A549 (cell line): ENCODE data around the gene SPRTN. TPM values are rescaled to one million over a fixed set of nuclear protein-coding genes. Genes with fewer than 3 reads are reported as not detected.

Experiments used
- ATAC-seq, 2 experiments: fragments of 200-7000 bp in 1 of 2; fragments of >200 bp in 1 of 2; cut with Nextera tagmentation in 1 of 2; cut with Tn5 transposase in 1 of 2; 3 replicates each; pipeline versions ENCODE4 v1.8.0 to v1.9.1; 2018 to 2020; ENCODE audit warnings: mild to moderate bottlenecking in 1 of 2, moderate library complexity in 1 of 2
- CTCF ChIA-PET: fragments of 300-600 bp; sonication (Branson Sonifier 250); formaldehyde crosslinking; extraction: SDS; loops from one replicate; lab custom pipeline; 2021; ENCODE audit warnings: antibody characterized with exemption, inconsistent platforms; lab: Yijun Ruan, JAX
- POLR2A ChIA-PET: fragments of 350-600 bp; formaldehyde crosslinking; extraction: SDS; loops from one replicate; lab custom pipeline; 2021; ENCODE audit warnings: antibody characterized with exemption, inconsistent platforms; lab: Yijun Ruan, JAX
- DNase-seq, 2 experiments: peaks; one replicate each; pipeline versions ENCODE4 v3.0.0 to v3.0.0-alpha.2; 2011 to 2016; ENCODE audit warnings: low read depth in 1 of 2, low spot score in 1 of 2
- FAIRE-seq: peaks from 2 replicates; lab custom pipeline; 2011; peaks lifted over from hg19 to GRCh38; lab: Jason Lieb, UNC
- H3K27ac ChIP-seq, 2 experiments: fragments of >200 bp; sonication (Bioruptor Twin); formaldehyde crosslinking; 3 replicates each; pipeline ENCODE4 v1.5.1; 2016 to 2017
- H3K4me1 ChIP-seq: fragments of >200 bp; sonication (Bioruptor Twin); formaldehyde crosslinking; 3 replicates; pipeline ENCODE4 v1.6.1; 2016
- H3K4me2 ChIP-seq: fragments of >200 bp; sonication (Bioruptor Twin); formaldehyde crosslinking; 3 replicates; pipeline ENCODE4 v1.6.1; 2016
- H3K4me3 ChIP-seq: fragments of >200 bp; sonication (Bioruptor Twin); formaldehyde crosslinking; 3 replicates; pipeline ENCODE4 v1.5.1; 2016
- H3K9me3 ChIP-seq: fragments of >200 bp; sonication (Bioruptor Twin); formaldehyde crosslinking; 3 replicates; pipeline ENCODE4 v1.6.1; 2016
- BHLHE40 ChIP-seq: IDR thresholded peaks from 2 replicates; pipeline ENCODE4 v1.6.1; 2012; ENCODE audit warnings: low read depth, low read length, inconsistent platforms
- CBX2 ChIP-seq: fragments of 200-600 bp; sonication (generic); IDR thresholded peaks from 2 replicates; pipeline ENCODE4 v1.6.1; 2016; ENCODE audit warnings: low read depth, mild to moderate bottlenecking, borderline replicate concordance
- CEBPB ChIP-seq, 2 experiments: fragments of >200 bp in 1 of 2; sonication (Bioruptor Twin) in 1 of 2; formaldehyde crosslinking in 1 of 2; IDR thresholded peaks; 2 replicates each; pipeline ENCODE4 v1.6.1; 2012 to 2016
- CHD2 ChIP-seq: fragments of 150-350 bp; IDR thresholded peaks from 2 replicates; pipeline ENCODE4 v1.6.1; 2014; ENCODE audit warnings: low read length; ENCODE audit not compliant: partially characterized antibody
- CHD4 ChIP-seq: fragments of 200-600 bp; sonication (generic); IDR thresholded peaks from 2 replicates; pipeline ENCODE4 v1.6.1; 2016; ENCODE audit warnings: antibody characterized with exemption, mild to moderate bottlenecking, borderline replicate concordance
- EHF ChIP-seq: fragments of 250-450 bp; sonication (Bioruptor Pico); IDR thresholded peaks from 2 replicates; pipeline ENCODE4 v1.5.0; 2020; ENCODE audit warnings: mild to moderate bottlenecking
- EHMT2 ChIP-seq: fragments of 200-600 bp; sonication (generic); IDR thresholded peaks from 2 replicates; pipeline ENCODE4 v1.6.1; 2016; ENCODE audit warnings: antibody characterized with exemption, low read depth, mild to moderate bottlenecking, moderate library complexity
- FOSB ChIP-seq: fragments of 250-450 bp; sonication (Bioruptor Pico); IDR thresholded peaks from 2 replicates; pipeline ENCODE4 v1.5.0; 2020; ENCODE audit warnings: mild to moderate bottlenecking, moderate library complexity
- FOXS1 ChIP-seq: fragments of 250-450 bp; sonication (Bioruptor Pico); IDR thresholded peaks from 2 replicates; pipeline ENCODE4 v1.5.0; 2020; ENCODE audit warnings: mild to moderate bottlenecking, moderate library complexity
- HDAC2 ChIP-seq: fragments of 200-600 bp; sonication (generic); IDR thresholded peaks from 2 replicates; pipeline ENCODE4 v1.6.1; 2016
- HEYL ChIP-seq: fragments of 250-450 bp; sonication (Bioruptor Pico); IDR thresholded peaks from 2 replicates; pipeline ENCODE4 v1.8.0; 2021; ENCODE audit warnings: mild to moderate bottlenecking, moderate library complexity
- HOXA7 ChIP-seq: fragments of 250-450 bp; sonication (Bioruptor Pico); IDR thresholded peaks from 2 replicates; pipeline ENCODE4 v1.5.0; 2020; ENCODE audit warnings: mild to moderate bottlenecking, moderate library complexity
- HOXB13 ChIP-seq: fragments of 250-450 bp; sonication (Bioruptor Pico); IDR thresholded peaks from 2 replicates; pipeline ENCODE4 v1.5.0; 2020; ENCODE audit warnings: low read depth, mild to moderate bottlenecking, moderate library complexity
- JUN ChIP-seq, 2 experiments: fragments of >200 bp; sonication (Bioruptor Twin); formaldehyde crosslinking; IDR thresholded peaks; 2 replicates in 1 of 2; 3 replicates in 1 of 2; pipeline ENCODE4 v1.6.1; 2016 to 2017
- MAFK ChIP-seq: fragments of 450-650 bp; IDR thresholded peaks from 2 replicates; pipeline ENCODE4 v1.6.1; 2014; ENCODE audit not compliant: partially characterized antibody
- MAZ ChIP-seq: fragments of 150-350 bp; IDR thresholded peaks from 2 replicates; pipeline ENCODE4 v1.6.1; 2014; ENCODE audit warnings: antibody characterized with exemption, low read depth, low read length, borderline replicate concordance
- MYC ChIP-seq: IDR thresholded peaks from 2 replicates; pipeline ENCODE4 v1.6.1; 2012; ENCODE audit warnings: mild to moderate bottlenecking, inconsistent platforms, low read length, improper control_type of control experiment, borderline replicate concordance
- NFE2L2 ChIP-seq: fragments of 150-350 bp; conservative IDR thresholded peaks from 2 replicates; pipeline ENCODE4 v1.6.1; 2014; ENCODE audit warnings: low read length
- NPAS2 ChIP-seq: fragments of 250-450 bp; sonication (Bioruptor Pico); IDR thresholded peaks from 2 replicates; pipeline ENCODE4 v1.8.0; 2022; ENCODE audit warnings: mild to moderate bottlenecking, moderate library complexity, borderline replicate concordance
- PHF8 ChIP-seq: fragments of 200-600 bp; sonication (generic); IDR thresholded peaks from 2 replicates; pipeline ENCODE4 v1.6.1; 2016; ENCODE audit warnings: low read depth, mild to moderate bottlenecking, antibody characterized with exemption, moderate library complexity, borderline replicate concordance
- POLR2A ChIP-seq: IDR thresholded peaks from 2 replicates; pipeline ENCODE4 v1.6.1; 2012; ENCODE audit warnings: mild to moderate bottlenecking, low read length
- RCOR1 ChIP-seq: fragments of 150-350 bp; IDR thresholded peaks from 2 replicates; pipeline ENCODE4 v1.6.1; 2014; ENCODE audit warnings: antibody characterized with exemption, low read length, low read depth
- RFX5 ChIP-seq: fragments of 450-650 bp; IDR thresholded peaks from 2 replicates; pipeline ENCODE4 v1.7.1; 2014; ENCODE audit warnings: antibody characterized with exemption, mild to moderate bottlenecking, moderate library complexity
- SREBF2 ChIP-seq: fragments of 450-650 bp; IDR thresholded peaks from 2 replicates; pipeline ENCODE4 v1.6.1; 2014; ENCODE audit warnings: mild to moderate bottlenecking, moderate library complexity
- ZC3H11A ChIP-seq: fragments of 450-650 bp; IDR thresholded peaks from 2 replicates; pipeline ENCODE4 v1.6.1; 2014; ENCODE audit warnings: antibody characterized with exemption, mild to moderate bottlenecking
- ZFP36 ChIP-seq: fragments of 450-650 bp; IDR thresholded peaks from 2 replicates; pipeline ENCODE4 v1.6.1; 2014; ENCODE audit warnings: borderline replicate concordance; ENCODE audit not compliant: partially characterized antibody
- ZNF302 ChIP-seq: fragments of 250-450 bp; sonication (Bioruptor Pico); IDR thresholded peaks from 2 replicates; pipeline ENCODE4 v1.9.0; 2021; ENCODE audit warnings: inconsistent platforms, mild to moderate bottlenecking, moderate library complexity
- WGBS: methylation state at CpG from one replicate; pipeline ENCODE4 v1.1.6; 2017; ENCODE audit errors: missing lambda C conversion rate; 5-methylcytosine and 5-hydroxymethylcytosine counted together
- polyA plus RNA-seq, 4 experiments: library from polyadenylated mRNA; depleted of rRNA in 3 of 4; stranded (reverse); fragments of >200 nt; fragmentation: RNase III in 1 of 4; extraction: RNeasy Plus Mini Kit Qiagen cat#74134 plus additional on column Dnase treatment in 1 of 4; gene quantifications; 2 replicates in 3 of 4; 3 replicates in 1 of 4; pipeline ENCODE4 v1.2.3, GENCODE V29; 2011 to 2017
- TF ChIP-seq, protein P1 (sequence below): IDR thresholded peaks from 2 replicates; pipeline ENCODE4 v1.6.1; 2012
- TF ChIP-seq, protein P2 (sequence below): fragments of 250-450 bp; sonication (Bioruptor Pico); IDR thresholded peaks from 2 replicates; pipeline ENCODE4 v1.5.0; 2020; ENCODE audit warnings: low read depth, mild to moderate bottlenecking, moderate library complexity
- TF ChIP-seq, protein P3 (sequence below): IDR thresholded peaks from 2 replicates; pipeline ENCODE4 v1.6.1; 2012; ENCODE audit warnings: low read depth, borderline replicate concordance
- TF ChIP-seq, protein P4 (sequence below): fragments of 450-650 bp; IDR thresholded peaks from 2 replicates; pipeline ENCODE4 v1.6.1; 2014; ENCODE audit warnings: antibody characterized with exemption

SPRTN gene
- polyA plus RNA-seq, 2 of the 4 experiments (the other 2 are of a cell fraction): 14.0 to 21.0 TPM

DNA sequence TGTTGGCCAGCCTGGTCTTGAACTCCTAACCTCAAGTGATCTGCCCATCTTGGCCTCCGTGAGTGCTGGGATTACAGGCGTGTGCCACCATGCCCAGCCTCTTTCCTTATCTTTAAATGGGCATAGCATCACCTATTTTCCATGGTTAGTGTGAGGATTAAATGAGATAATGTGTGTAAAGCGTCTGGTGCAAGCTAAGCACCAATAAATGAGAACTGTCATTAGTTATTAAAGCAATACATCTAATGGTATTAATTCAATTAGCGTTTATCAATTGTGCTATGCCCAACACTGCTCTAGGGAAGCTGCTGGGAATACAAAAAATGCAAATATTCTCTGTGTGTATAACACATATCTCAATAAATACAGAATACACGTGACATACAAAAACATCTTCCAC is 10.5 kb upstream of the SPRTN start:
- no peak for FAIRE-seq
- 57% methylated on average over 5 of the region's 5 CpGs for WGBS
- CTCF ChIA-PET: interaction anchor here (1.1 kb wide), 1 partner anchor 12 kb away, joined by 3 read pairs; no protein-coding TSS in a partner anchor

DNA sequence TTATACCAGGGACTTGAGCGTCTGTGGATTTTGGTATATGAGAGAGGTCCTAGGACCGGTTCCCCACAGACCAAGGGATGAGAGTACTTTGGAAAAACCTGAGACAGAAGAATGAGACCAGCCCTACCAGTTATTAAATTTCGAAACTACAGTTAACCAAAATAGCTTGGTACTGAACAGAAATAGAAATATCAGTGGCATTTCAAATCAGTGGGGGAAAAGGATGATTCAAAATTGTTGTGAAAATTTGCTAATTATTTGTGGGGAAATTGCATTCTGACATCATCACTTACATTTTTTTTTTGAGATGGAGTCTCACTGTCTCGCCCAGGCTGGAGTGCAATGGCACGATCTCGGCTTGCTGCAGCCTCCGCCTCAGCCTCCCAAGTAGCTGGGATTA is 8.6 kb upstream of the SPRTN start:
- POLR2A ChIA-PET: no interaction called here
- WGBS: 91% methylated on average over 7 of the region's 7 CpGs

More for the DNA sequence above, 10.5 kb upstream of the SPRTN start:
- Histone ChIP-seq H3K4me1 (no peaks in the 10 kb centered on the region), H3K4me3 (no peak overlapping the region), H3K4me2 (no peak overlapping the region), H3K27ac (no peak overlapping the region), H3K9me3 (no peaks in the 10 kb centered on the region)
- TF ChIP-seq MYC: no peak
- TF ChIP-seq NPAS2 (CRISPR knock-in tag): no peak
- no peak for TF ChIP-seq RCOR1
- no peak for TF ChIP-seq HDAC2
- TF ChIP-seq, protein P1, sequence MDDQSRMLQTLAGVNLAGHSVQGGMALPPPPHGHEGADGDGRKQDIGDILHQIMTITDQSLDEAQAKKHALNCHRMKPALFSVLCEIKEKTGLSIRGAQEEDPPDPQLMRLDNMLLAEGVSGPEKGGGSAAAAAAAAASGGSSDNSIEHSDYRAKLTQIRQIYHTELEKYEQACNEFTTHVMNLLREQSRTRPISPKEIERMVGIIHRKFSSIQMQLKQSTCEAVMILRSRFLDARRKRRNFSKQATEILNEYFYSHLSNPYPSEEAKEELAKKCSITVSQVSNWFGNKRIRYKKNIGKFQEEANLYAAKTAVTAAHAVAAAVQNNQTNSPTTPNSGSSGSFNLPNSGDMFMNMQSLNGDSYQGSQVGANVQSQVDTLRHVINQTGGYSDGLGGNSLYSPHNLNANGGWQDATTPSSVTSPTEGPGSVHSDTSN: no peak
- no peak for TF ChIP-seq BHLHE40
- TF ChIP-seq RFX5: no peak
- no peak for TF ChIP-seq FOXS1 (CRISPR knock-in tag)
- no peak for TF ChIP-seq ZNF302
- no peak for TF ChIP-seq ZC3H11A
- TF ChIP-seq MAFK: no peak
- no peak for DNase-seq
- ATAC-seq: no peak
- POLR2A ChIA-PET: no interaction called here

DNA sequence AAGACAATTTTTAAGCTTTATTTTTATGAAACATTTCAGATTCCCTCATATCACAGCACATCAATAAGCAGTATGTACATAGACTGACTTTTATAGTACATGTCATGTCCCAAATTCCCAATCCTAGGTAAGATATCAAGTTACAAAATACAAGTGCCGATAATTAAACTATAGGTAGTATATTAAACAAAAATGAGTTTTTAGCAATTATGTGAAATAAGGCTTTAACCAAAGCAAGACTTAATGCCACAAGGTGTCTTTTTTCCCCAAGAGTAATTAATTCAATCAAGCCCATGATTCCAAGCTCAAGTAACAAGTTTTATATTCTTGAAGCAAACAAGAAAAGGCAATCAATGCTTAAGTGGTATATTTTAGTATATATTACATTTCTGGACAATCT is 5.3 kb upstream of the SPRTN start:
- peak overlapping the region; percentile 93 for H3K4me2 ChIP-seq
- CTCF ChIA-PET: interaction anchor here (1.3 to 1.4 kb wide), 2 partner anchors 15 to 25 kb away, joined by 3 to 4 read pairs; no protein-coding TSS in a partner anchor
- ATAC-seq (no peak), FAIRE-seq (no peak), DNase-seq (no peak)
- TF ChIP-seq MAFK (no peak), EHMT2 (no peak), CHD2 (no peak), NFE2L2 (no peak), BHLHE40 (no peak), PHF8 (no peak), JUN (IDR thresholded peaks at IDR 0.05) (no peak), RFX5 (no peak), FOSB (CRISPR knock-in tag) (no peak), EHF (no peak), MAZ (no peak), HOXA7 (CRISPR knock-in tag) (no peak)
- POLR2A ChIA-PET: no interaction called here
- H3K27ac ChIP-seq: no peak overlapping the region
- H3K4me1 ChIP-seq: peaks cover 38% of the 10 kb centered on the region
- 95% methylated on average over 1 of the region's 1 CpG for WGBS
- H3K4me3 ChIP-seq: no peak overlapping the region
- no peaks in the 10 kb centered on the region for H3K9me3 ChIP-seq

More for the DNA sequence above, 8.6 kb upstream of the SPRTN start:
- no peak for DNase-seq
- H3K4me1 ChIP-seq: peaks cover 16% of the 10 kb centered on the region
- no peak overlapping the region for H3K4me3 ChIP-seq
- no peak for FAIRE-seq
- no peaks in the 10 kb centered on the region for H3K9me3 ChIP-seq
- no peak for ATAC-seq
- no peak overlapping the region for H3K4me2 ChIP-seq
- TF ChIP-seq ZFP36 (no peak), CEBPB (IDR thresholded peaks at IDR 0.05) (no peak), MAFK (no peak), JUN (IDR thresholded peaks at IDR 0.05) (no peak), HOXA7 (CRISPR knock-in tag) (no peak), HOXB13 (CRISPR knock-in tag) (no peak), POLR2A (no peak), CHD4 (no peak), ZC3H11A (no peak), HEYL (CRISPR knock-in tag) (no peak), CBX2 (no peak), SREBF2 (no peak)
- TF ChIP-seq, protein P2, sequence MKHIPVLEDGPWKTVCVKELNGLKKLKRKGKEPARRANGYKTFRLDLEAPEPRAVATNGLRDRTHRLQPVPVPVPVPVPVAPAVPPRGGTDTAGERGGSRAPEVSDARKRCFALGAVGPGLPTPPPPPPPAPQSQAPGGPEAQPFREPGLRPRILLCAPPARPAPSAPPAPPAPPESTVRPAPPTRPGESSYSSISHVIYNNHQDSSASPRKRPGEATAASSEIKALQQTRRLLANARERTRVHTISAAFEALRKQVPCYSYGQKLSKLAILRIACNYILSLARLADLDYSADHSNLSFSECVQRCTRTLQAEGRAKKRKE (CRISPR knock-in tag): no peak
- TF ChIP-seq, protein P3, sequence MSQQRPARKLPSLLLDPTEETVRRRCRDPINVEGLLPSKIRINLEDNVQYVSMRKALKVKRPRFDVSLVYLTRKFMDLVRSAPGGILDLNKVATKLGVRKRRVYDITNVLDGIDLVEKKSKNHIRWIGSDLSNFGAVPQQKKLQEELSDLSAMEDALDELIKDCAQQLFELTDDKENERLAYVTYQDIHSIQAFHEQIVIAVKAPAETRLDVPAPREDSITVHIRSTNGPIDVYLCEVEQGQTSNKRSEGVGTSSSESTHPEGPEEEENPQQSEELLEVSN: no peak
- TF ChIP-seq, protein P4, sequence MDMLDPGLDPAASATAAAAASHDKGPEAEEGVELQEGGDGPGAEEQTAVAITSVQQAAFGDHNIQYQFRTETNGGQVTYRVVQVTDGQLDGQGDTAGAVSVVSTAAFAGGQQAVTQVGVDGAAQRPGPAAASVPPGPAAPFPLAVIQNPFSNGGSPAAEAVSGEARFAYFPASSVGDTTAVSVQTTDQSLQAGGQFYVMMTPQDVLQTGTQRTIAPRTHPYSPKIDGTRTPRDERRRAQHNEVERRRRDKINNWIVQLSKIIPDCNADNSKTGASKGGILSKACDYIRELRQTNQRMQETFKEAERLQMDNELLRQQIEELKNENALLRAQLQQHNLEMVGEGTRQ: no peak
- no peak overlapping the region for H3K27ac ChIP-seq
- CTCF ChIA-PET: interaction anchor here (0.7 to 1.4 kb wide), 2 partner anchors 28 to 274 kb away, joined by 3 to 5 read pairs; no protein-coding TSS in a partner anchor
